B cell (primary cell): Measurements from ENCODE around the gene ARL17B.
"Not testable (repeated sequence)": the region's sequence is repeated elsewhere in the genome, so short reads cannot be mapped to it uniquely, and the experiment has no call there.

Experiments
- EZH2 ChIP-seq: IDR thresholded peaks from 2 replicates; pipeline ENCODE4 v1.6.1; 2012; ENCODE audit warnings: borderline replicate concordance, low read depth, mild to moderate bottlenecking, moderate library complexity, low read length; ENCODE audit not compliant: insufficient read depth, poor library complexity, severe bottlenecking
- TF ChIP-seq, protein P1 (sequence below): fragments of 200-600 bp; IDR thresholded peaks from one replicate; pipeline ENCODE4 v1.8.0; 2022; ENCODE audit warnings: antibody characterized with exemption, mild to moderate bottlenecking

DNA sequence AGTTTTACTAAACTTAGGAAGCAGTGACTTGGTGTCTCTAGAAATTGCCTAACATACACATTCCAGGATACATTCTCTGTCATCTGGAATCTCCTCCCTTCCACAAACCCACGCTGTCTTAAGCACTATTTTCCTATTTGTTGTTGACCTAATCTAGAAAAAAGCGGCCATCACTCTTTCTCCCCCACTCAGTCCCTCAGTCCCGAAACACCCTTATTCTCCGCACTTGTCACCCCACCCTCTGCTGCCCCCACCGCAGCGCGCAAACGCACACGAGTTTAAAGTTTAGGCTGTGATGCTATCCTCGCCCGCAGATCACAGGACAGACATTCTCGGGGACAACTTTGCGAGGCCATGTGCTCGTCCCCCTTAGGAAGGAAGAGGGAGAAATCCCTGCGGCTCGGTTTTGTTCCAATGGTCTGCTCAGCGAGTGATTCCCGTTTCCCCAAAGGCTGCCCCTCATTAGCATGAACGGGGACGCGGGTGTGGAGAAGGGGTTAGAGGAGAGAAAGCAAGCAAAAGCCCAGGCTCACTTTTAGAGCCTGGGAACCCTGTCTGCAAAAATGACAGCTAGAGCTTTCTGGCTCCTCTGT, 95.4 kb downstream of the ARL17B start:
- TF ChIP-seq, protein P1, sequence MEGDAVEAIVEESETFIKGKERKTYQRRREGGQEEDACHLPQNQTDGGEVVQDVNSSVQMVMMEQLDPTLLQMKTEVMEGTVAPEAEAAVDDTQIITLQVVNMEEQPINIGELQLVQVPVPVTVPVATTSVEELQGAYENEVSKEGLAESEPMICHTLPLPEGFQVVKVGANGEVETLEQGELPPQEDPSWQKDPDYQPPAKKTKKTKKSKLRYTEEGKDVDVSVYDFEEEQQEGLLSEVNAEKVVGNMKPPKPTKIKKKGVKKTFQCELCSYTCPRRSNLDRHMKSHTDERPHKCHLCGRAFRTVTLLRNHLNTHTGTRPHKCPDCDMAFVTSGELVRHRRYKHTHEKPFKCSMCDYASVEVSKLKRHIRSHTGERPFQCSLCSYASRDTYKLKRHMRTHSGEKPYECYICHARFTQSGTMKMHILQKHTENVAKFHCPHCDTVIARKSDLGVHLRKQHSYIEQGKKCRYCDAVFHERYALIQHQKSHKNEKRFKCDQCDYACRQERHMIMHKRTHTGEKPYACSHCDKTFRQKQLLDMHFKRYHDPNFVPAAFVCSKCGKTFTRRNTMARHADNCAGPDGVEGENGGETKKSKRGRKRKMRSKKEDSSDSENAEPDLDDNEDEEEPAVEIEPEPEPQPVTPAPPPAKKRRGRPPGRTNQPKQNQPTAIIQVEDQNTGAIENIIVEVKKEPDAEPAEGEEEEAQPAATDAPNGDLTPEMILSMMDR = not testable (repeated sequence)
- TF ChIP-seq EZH2 = not testable (repeated sequence)
